ENCODE measurements around the gene MSI2.

Gene MSI2

GRCh38 chr17:57273490-57273889 is 17.2 kb downstream of the MSI2 start:
- peaks cover 21 to 51% of the 10 kb centered on the region in 2 experiments for H3K36me3 ChIP-seq (ENCODE audit: control insufficient read depth in 1 of 2, insufficient read depth in 2 of 2, low read length in 2 of 2)
- peaks cover 13 to 15% of the 10 kb centered on the region in 2 experiments for H3K4me1 ChIP-seq (ENCODE audit: control insufficient read depth in 1 of 2, insufficient read depth in 2 of 2, low read length in 2 of 2)
- H2AFZ ChIP-seq (ENCODE audit: insufficient read depth, low read length, poor library complexity), result no peak overlapping the region
- H3K14ac ChIP-seq (ENCODE audit: low read length), result no peak overlapping the region
- H3K27ac ChIP-seq (ENCODE audit: low read depth, low read length), result no peak overlapping the region
- H2AK5ac ChIP-seq (ENCODE audit: low read length), result no peak overlapping the region
- H2BK5ac ChIP-seq (ENCODE audit: low read depth, low read length, poor library complexity), result no peak overlapping the region
- H2BK120ac ChIP-seq (ENCODE audit: insufficient read depth, low read length, poor library complexity), result no peak overlapping the region
- no peak overlapping the region for H4K91ac ChIP-seq (ENCODE audit: low read depth, low read length)
- H4K8ac ChIP-seq (ENCODE audit: low read depth, low read length), result no peak overlapping the region
- no peak overlapping the region for H3K23ac ChIP-seq (ENCODE audit: low read length)
- no peaks in the 10 kb centered on the region for H3K27me3 ChIP-seq (ENCODE audit: insufficient read depth, low read length)
- no peak overlapping the region for H3K4ac ChIP-seq (ENCODE audit: low read depth, low read length)
- no peaks in the 10 kb centered on the region for H3K79me2 ChIP-seq (ENCODE audit: control insufficient read depth, insufficient read depth, low read length, poor library complexity)
- no peak overlapping the region for H3K4me2 ChIP-seq (ENCODE audit: low read length)
- no CpG with 5 or more reads among the region's 6 CpGs for WGBS (ENCODE audit: extremely low coverage, insufficient coverage, insufficient read length)
- H2BK12ac ChIP-seq (ENCODE audit: low read length), result no peak overlapping the region
- no peak overlapping the region for H3K4me3 ChIP-seq (ENCODE audit: low read depth, low read length)
- peaks cover 2% of the 10 kb centered on the region for H3K79me1 ChIP-seq (ENCODE audit: low read length)
- H3K18ac ChIP-seq (ENCODE audit: low read length), result no peak overlapping the region
- H4K12ac ChIP-seq (ENCODE audit: low read depth, low read length), result no peak overlapping the region
- H3K9me3 ChIP-seq (ENCODE audit: insufficient read depth, low read depth, low read length), result no peaks in the 10 kb centered on the region
- no peak for DNase-seq
- no peak overlapping the region for H3K9ac ChIP-seq (ENCODE audit: low read length)

- no peak overlapping the region for H3K4ac ChIP-seq (ENCODE audit: low read depth, low read length)
- no peak overlapping the region for H4K8ac ChIP-seq (ENCODE audit: low read depth, low read length)
- no peak overlapping the region for H3K4me3 ChIP-seq (ENCODE audit: low read depth, low read length)
- H2AK5ac ChIP-seq (ENCODE audit: low read length), result no peak overlapping the region
- H2BK120ac ChIP-seq (ENCODE audit: insufficient read depth, low read length, poor library complexity), result no peak overlapping the region
- H3K14ac ChIP-seq (ENCODE audit: low read length), result no peak overlapping the region
- no peak overlapping the region for H4K91ac ChIP-seq (ENCODE audit: low read depth, low read length)
- no peak for DNase-seq
- no peak overlapping the region for H3K27ac ChIP-seq (ENCODE audit: low read depth, low read length)
- no peak overlapping the region for H3K4me2 ChIP-seq (ENCODE audit: low read length)
- no peak overlapping the region for H3K23ac ChIP-seq (ENCODE audit: low read length)
- peaks cover 23 to 53% of the 10 kb centered on the region in 2 experiments for H3K36me3 ChIP-seq (ENCODE audit: control insufficient read depth in 1 of 2, insufficient read depth in 2 of 2, low read length in 2 of 2)
- H2BK5ac ChIP-seq (ENCODE audit: low read depth, low read length, poor library complexity), result no peak overlapping the region
- H3K4me1 ChIP-seq (ENCODE audit: control insufficient read depth in 1 of 2, insufficient read depth in 2 of 2, low read length in 2 of 2), result peaks cover 8 to 13% of the 10 kb centered on the region in 2 experiments
- H3K27me3 ChIP-seq (ENCODE audit: insufficient read depth, low read length), result no peaks in the 10 kb centered on the region
- no peaks in the 10 kb centered on the region for H3K9me3 ChIP-seq (ENCODE audit: insufficient read depth, low read depth, low read length)
- WGBS (ENCODE audit: extremely low coverage, insufficient coverage, insufficient read length), result no CpG with 5 or more reads among the region's 3 CpGs
- H2AFZ ChIP-seq (ENCODE audit: insufficient read depth, low read length, poor library complexity), result no peak overlapping the region
- H3K79me2 ChIP-seq (ENCODE audit: control insufficient read depth, insufficient read depth, low read length, poor library complexity), result no peaks in the 10 kb centered on the region
- H2BK12ac ChIP-seq (ENCODE audit: low read length), result no peak overlapping the region
- H3K9ac ChIP-seq (ENCODE audit: low read length), result no peak overlapping the region
- H3K18ac ChIP-seq (ENCODE audit: low read length), result no peak overlapping the region
- peaks cover 2% of the 10 kb centered on the region for H3K79me1 ChIP-seq (ENCODE audit: low read length)
- H4K12ac ChIP-seq (ENCODE audit: low read depth, low read length), result no peak overlapping the region
Observed at GRCh38 chr17:57274162-57274561, 17.8 kb downstream of the MSI2 start.

- Histone ChIP-seq H3K18ac (ENCODE audit: low read length) (no peak overlapping the region), H3K23ac (ENCODE audit: low read length) (no peak overlapping the region), H2AK5ac (ENCODE audit: low read length) (no peak overlapping the region), H2BK5ac (ENCODE audit: low read depth, low read length, poor library complexity) (no peak overlapping the region), H3K4ac (ENCODE audit: low read depth, low read length) (no peak overlapping the region), H4K12ac (ENCODE audit: low read depth, low read length) (no peak overlapping the region), H2BK12ac (ENCODE audit: low read length) (no peak overlapping the region), H3K79me2 (ENCODE audit: control insufficient read depth, insufficient read depth, low read length, poor library complexity) (no peaks in the 10 kb centered on the region), H4K91ac (ENCODE audit: low read depth, low read length) (no peak overlapping the region), H3K9ac (ENCODE audit: low read length) (no peak overlapping the region), H3K14ac (ENCODE audit: low read length) (no peak overlapping the region), H3K79me1 (ENCODE audit: low read length) (peaks cover 2% of the 10 kb centered on the region), H2AFZ (ENCODE audit: insufficient read depth, low read length, poor library complexity) (no peak overlapping the region), H4K8ac (ENCODE audit: low read depth, low read length) (no peak overlapping the region), H3K4me3 (ENCODE audit: low read depth, low read length) (no peak overlapping the region), H3K27me3 (ENCODE audit: insufficient read depth, low read length) (no peaks in the 10 kb centered on the region), H2BK120ac (ENCODE audit: insufficient read depth, low read length, poor library complexity) (no peak overlapping the region), H3K27ac (ENCODE audit: low read depth, low read length) (no peak overlapping the region), H3K36me3 (ENCODE audit: control insufficient read depth in 1 of 2, insufficient read depth in 2 of 2, low read length in 2 of 2) (peaks cover 22 to 54% of the 10 kb centered on the region in 2 experiments), H3K9me3 (ENCODE audit: insufficient read depth, low read depth, low read length) (no peaks in the 10 kb centered on the region), H3K4me1 (ENCODE audit: control insufficient read depth in 1 of 2, insufficient read depth in 2 of 2, low read length in 2 of 2) (peaks cover under 1 to 5% of the 10 kb centered on the region in 2 experiments), H3K4me2 (ENCODE audit: low read length) (no peak overlapping the region)
- WGBS (ENCODE audit: extremely low coverage, insufficient coverage, insufficient read length), result 100% methylated on average over 2 of the region's 6 CpGs
- DNase-seq, result no peak
Observed at GRCh38 chr17:57275071-57275764, 18.9 kb downstream of the MSI2 start.

GRCh38 chr17:57276621-57277020 is 20.3 kb downstream of the MSI2 start:
- no peak overlapping the region for H3K4me3 ChIP-seq (ENCODE audit: low read depth, low read length)
- no peak overlapping the region for H3K4me2 ChIP-seq (ENCODE audit: low read length)
- no peak overlapping the region for H2BK12ac ChIP-seq (ENCODE audit: low read length)
- H3K79me2 ChIP-seq (ENCODE audit: control insufficient read depth, insufficient read depth, low read length, poor library complexity), result no peaks in the 10 kb centered on the region
- H4K8ac ChIP-seq (ENCODE audit: low read depth, low read length), result no peak overlapping the region
- no peaks in the 10 kb centered on the region for H3K9me3 ChIP-seq (ENCODE audit: insufficient read depth, low read depth, low read length)
- no peak overlapping the region for H3K4ac ChIP-seq (ENCODE audit: low read depth, low read length)
- H3K18ac ChIP-seq (ENCODE audit: low read length), result no peak overlapping the region
- no peak overlapping the region for H2AFZ ChIP-seq (ENCODE audit: insufficient read depth, low read length, poor library complexity)
- H2AK5ac ChIP-seq (ENCODE audit: low read length), result no peak overlapping the region
- no peak overlapping the region for H2BK5ac ChIP-seq (ENCODE audit: low read depth, low read length, poor library complexity)
- peaks cover 3 to 8% of the 10 kb centered on the region in 2 experiments for H3K4me1 ChIP-seq (ENCODE audit: control insufficient read depth in 1 of 2, insufficient read depth in 2 of 2, low read length in 2 of 2)
- no peak overlapping the region for H3K14ac ChIP-seq (ENCODE audit: low read length)
- H3K79me1 ChIP-seq (ENCODE audit: low read length), result no peaks in the 10 kb centered on the region
- H4K91ac ChIP-seq (ENCODE audit: low read depth, low read length), result no peak overlapping the region
- H3K27me3 ChIP-seq (ENCODE audit: insufficient read depth, low read length), result no peaks in the 10 kb centered on the region
- no peak overlapping the region for H3K9ac ChIP-seq (ENCODE audit: low read length)
- no peak overlapping the region for H4K12ac ChIP-seq (ENCODE audit: low read depth, low read length)
- no peak overlapping the region for H3K27ac ChIP-seq (ENCODE audit: low read depth, low read length)
- no peak overlapping the region for H2BK120ac ChIP-seq (ENCODE audit: insufficient read depth, low read length, poor library complexity)
- no peak overlapping the region for H3K23ac ChIP-seq (ENCODE audit: low read length)
- peaks cover 27 to 59% of the 10 kb centered on the region in 2 experiments for H3K36me3 ChIP-seq (ENCODE audit: control insufficient read depth in 1 of 2, insufficient read depth in 2 of 2, low read length in 2 of 2)
- no peak for DNase-seq
- WGBS (ENCODE audit: extremely low coverage, insufficient coverage, insufficient read length), result no CpG with 5 or more reads among the region's 9 CpGs
